ENCODE data around the gene MRAP2.
"Not testable (repeated sequence)": the region's sequence is repeated elsewhere in the genome, so short reads cannot be mapped to it uniquely, and the experiment has no call there.

The MRAP2 gene

DNA sequence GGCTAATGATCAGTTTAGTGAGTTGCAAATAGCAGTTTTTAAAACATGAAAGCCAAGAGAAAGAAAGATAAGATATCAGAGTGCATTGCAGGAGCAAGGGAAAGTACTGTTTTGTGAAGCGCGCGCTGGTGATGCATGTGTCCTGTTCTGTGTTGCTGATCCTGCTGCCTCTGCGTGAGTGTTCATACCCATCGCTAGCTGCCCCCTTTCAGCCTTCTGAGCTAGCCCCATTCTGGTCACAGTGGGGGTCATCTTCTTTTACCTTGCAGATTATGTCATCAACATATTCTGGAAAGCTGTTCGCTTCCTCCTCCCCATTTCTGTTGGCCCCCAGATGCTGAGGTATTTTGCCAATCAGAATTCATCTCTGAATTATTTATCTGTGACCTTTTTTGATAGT lies 1.9 kb downstream of the MRAP2 start:
- DNase-seq = no peak

DNA sequence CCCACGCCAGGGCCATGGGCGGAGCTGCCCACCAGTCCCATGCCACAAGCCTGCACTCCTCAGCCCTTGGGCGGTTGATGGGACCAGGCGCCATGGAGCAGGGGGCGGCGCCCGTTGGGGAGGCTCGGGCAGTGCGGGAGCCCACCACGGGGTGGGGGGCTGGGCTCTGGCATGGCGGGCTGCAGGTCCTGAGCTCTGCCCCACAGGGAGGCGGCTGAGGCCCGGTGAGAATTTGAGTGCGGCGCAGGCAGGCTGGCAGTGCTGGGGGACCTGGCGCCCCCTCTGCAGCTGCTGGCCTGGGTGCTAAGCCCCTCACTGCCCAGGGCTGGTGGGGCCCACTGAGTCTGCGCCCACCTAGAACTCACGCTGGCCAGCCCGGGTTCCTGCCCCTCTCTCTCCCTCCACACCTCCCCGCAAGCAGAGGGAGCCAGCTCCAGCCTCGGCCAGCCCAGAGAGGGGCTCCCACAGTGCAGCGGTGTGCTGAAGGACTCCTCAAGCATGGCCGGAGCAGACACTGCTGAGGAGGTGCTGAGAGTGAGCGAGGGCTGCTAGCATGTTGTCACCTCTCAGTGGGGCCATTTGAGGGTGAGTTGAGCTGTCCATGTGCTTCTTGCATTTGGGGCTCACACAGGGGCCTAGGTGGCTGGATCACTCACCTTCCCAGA lies 4.0 kb downstream of the MRAP2 start:
- no peak for DNase-seq

DNA sequence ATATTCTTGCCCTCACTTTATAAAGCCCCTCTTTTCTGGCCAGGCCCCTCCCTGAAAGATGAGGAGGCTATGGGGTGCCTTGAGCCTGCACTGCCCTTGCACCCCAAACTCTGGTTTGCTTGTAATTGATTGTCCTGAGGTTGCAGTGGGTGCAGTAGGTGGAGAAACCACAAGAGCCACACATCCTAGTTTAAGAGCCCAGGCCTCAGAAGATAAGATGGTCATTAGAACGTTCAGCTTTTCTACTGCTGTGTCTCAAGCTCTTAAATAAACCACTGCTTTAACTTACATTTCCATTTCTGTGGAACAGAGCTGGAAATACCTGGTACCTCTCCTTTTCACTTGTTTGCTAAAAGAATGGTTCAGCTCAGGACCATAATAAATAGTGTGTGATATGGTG lies 9.0 kb downstream of the MRAP2 start:
- DNase-seq = no peak

DNA sequence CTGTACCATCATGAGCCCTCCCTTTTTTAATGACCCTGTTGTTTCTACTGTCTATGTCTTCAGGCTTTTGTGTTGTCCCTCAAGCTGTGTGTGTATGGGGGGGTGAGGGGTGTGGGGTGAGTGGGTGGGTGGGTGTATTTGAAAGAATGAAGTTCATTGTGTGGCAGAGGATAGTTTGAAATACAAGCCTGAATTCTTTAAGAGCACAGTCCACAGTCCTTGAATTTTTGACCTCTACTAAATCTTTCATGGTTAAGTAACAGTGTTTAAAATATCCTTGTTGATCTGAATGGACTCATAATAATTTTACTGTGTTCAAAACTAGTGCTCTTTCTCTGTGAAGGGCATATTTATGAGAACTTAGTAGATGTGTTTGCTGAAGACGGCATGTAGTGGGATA lies 10.0 kb downstream of the MRAP2 start:
- no peak for DNase-seq

DNA sequence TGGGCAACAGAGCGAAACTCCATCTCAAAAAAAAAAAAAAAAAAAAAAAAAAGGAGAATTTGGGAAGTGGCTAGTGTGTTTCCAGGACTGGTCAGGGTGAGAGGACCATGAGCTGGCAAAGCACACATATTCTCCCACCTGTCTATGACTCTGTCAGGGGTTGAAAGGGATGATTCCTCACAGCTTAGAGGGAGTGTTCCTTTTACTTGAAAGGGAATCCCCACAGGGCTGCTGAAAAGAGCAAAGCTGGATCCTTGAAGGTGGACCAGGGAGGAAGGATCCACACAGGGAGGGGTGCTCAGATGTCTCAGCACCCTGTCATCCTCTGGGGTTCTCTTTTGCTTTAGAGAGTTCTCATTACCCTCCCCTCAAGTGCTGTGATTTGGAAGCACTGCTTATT lies 13.2 kb downstream of the MRAP2 start:
- no peak for DNase-seq

DNA sequence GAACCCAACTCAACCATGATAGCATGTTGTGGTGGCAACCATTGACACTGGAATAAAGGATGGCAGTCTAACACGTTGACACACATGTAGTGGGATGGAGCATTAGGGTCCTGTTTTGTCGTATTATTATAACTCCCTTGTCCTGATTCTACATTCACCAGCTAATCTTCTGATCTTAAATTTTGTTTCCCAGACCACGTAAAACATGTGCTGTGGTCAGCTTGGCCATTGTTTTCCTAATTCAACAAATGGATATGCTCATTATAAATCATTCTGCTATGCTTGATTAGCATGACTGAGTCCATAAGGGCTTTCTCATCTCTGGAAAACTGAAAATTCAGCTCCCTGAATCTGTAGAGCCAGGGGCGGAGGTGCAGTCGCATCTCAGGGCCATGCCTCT lies 15.0 kb downstream of the MRAP2 start:
- DNase-seq = no peak

DNA sequence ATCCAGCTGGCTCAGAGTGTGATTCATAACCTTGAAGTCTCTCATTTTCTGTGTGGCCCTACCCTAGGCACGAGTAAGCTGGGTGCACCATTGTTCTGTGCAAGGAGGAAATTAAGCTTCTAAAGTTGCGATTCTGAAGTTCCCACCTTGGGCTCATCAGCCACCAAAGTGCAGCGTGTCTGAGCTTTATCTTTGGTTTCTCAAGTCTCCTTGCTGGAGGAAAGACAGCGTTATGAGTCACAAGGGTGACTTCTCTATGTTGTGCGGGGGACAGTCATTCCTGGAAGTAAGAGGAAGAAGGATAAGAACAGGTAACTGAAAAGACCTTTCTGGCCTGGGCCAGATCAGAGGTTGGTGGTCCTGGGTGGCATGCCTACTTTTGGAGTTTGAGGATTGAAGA lies 16.8 kb downstream of the MRAP2 start:
- DNase-seq = no peak

DNA sequence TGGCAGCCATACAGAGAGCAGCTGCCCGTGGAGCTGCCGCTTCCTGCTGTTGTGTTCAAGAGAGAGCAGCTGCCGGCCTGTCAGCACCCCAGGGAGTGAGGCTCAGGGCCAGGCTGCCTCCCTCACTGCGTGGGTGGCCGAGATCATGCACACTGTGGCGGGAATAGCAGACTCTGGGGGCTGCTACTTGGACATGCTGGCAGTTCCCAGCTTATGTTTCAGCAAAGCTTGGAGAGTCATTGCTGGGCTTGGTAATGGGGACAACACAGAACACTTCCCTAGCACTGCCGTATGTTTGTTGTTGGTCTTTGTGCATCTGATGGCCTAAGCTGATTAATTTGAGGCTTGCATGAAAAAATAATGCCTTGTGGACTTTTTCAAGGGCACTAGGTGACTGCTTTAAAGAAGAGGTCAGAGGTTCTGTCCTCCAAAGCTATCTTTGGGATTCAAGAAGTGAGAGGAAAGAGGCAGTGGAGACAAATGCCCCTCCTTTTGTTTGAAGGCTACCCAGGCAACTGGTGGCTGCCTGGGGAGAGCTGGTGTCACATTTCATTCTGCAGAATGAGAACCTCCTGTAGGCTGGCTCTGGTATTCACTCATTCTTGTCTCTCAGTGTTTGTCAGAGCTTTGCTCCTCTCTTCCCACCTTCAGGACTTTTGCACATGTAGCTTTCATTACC lies 18.8 kb downstream of the MRAP2 start:
- DNase-seq = no peak

DNA sequence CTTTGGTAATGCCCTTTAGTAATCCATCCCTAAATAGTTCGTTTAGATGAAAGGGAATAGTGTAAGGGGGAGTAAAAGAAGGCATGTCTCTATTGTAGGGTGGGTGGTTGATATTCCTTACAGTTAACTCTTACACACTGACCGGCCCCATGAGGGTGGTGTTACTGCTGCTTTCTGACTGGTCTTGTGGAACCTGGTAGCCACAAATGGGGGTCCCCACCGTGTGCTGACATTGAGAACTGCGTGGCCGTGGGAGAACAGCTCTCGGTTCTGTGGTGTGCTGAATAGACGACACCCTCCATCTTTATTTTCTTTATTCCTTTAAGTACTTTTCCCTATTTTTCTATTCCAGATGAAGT lies 19.3 kb downstream of the MRAP2 start:
- no peak for DNase-seq

DNA sequence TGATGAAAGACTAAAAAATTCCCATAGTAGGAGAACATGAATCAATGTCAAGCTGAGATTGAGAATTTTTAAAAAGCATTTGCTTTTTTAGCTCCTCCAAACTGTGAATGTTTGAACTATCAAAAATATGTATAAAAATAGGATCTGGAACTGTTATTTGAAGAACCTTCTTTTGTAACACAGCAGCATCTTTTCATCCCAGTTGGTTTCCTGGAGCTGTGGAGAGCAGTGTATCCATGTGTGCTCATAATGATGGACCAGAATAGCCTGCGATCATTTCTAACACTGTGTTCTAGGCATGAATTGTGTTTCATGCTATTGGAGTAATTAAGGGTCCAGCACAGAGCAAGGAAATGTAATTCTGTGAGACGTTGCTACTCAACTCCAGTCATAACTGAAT lies 22.1 kb downstream of the MRAP2 start:
- no peak for DNase-seq

DNA sequence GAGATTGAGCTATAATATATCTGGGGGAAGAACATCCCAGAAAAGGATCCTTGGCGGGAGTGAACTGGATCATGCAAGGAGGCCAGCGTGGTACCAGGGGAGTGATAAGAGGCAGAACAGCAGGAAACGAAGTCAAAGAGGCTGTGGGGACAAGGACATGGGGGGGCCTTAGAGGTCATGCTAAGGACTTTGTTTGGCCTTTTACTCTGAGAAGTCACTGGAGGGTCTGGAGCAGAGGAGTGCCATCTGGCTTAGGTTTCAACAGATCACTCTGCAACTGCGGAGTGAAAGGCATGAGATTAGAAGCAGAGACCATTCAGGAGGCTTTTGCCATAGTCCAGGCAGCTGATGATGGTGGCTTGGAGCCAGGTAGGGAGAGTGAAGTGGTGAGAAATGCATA lies 24.3 kb downstream of the MRAP2 start:
- DNase-seq = no peak

DNA sequence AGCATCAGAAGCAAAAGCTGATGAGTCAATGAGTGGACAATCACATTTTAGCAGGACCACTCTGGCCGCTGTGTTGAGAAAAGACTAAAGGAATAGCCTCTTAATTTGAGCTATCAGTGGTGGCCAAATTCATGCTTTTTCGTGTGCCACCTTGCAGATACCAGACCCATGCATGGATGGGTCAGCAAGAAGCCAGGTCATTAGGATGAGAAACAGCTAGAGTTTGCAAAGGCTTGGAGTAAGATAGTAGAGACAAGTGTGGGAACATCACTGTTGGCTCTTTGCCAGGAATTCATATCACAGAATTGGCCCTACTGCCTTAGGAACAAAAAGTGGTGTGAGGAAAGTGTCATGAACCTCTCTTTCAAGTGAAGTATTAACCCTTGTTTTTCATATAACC lies 25.5 kb downstream of the MRAP2 start:
- DNase-seq = no peak

DNA sequence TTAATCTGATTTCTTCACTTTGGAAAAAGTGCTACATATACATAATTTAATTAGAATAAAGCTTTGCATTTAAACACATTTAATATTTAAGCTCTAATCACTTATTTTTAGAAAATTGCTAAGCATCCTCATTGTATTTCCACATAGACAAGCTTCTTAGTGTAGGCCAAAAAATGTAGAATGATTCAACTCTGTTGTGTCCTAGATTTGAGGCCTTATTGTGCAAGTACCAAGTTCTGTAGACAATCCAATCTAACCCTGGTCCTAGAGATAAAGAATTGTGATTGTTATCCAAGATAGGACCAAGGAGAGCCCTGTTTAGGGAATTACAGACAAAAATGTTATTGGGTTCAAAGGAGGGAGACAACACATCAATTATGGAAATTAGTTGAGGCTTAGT lies 27.6 kb downstream of the MRAP2 start:
- no peak for DNase-seq

DNA sequence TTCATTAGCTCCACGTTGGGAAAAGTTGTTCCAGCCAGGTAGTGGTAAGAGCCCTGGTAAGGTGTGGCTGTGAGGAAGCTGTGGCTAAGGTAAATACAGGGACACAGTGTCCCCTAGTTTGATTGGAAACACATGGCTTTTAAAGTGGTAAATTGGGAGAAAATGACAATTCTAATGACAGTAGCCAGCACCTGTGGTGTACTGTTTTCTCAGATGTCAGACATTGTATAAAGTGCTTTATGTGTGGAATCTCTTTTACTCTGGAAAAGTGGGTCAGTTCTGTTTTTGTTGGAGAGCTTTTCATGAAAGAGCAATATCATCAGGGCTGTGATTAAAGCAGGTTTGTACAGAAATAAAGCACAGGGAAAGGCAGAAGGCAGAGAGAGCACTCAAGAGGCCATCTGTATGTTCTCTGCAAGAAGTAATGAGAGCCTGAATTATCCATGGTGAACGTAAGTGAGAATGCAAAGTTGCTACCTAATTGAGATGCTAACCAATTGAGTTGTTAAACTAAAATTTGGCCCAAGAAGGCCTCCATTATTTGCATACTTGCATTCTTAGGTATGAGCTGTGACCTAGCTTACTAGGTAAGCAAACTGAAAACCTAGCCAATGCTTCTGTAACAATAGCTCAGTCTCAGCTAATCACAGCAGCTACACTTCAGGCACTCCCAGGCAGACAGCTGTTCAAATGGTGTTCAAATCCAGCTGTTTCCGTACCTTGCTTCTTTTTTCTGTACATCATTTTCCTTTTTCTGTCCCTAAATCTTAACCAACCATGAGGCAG lies 28.2 kb downstream of the MRAP2 start:
- no peak for DNase-seq

DNA sequence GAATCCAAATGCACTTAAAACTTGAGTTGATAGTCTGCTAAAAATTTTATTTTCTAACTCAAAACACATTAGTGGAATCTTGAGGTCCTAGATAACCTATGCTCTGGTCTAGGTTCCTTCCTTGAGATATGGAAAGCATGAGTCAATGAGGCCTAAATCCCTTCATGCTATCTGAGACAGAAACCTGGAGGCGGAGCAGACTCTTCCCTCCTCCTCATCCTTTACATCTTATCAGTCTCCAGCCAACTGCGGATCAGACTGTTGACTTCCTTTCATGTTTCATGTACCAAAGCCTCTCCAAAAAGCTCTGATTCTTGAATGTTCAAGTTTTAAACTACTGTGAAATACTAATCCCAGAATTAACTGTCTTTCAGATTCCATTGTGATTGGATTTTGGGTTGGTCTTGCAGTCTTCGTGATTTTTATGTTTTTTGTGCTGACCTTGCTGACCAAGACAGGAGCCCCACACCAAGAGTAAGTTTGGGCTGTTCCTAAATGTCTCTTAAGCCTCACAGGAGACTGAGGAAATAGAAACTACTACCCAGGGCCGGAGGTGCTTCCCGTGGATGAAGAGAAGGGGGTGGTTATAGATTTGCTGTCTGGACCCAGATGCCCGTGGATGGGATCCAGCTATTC lies 29.1 kb downstream of the MRAP2 start:
- no peak for DNase-seq

DNA sequence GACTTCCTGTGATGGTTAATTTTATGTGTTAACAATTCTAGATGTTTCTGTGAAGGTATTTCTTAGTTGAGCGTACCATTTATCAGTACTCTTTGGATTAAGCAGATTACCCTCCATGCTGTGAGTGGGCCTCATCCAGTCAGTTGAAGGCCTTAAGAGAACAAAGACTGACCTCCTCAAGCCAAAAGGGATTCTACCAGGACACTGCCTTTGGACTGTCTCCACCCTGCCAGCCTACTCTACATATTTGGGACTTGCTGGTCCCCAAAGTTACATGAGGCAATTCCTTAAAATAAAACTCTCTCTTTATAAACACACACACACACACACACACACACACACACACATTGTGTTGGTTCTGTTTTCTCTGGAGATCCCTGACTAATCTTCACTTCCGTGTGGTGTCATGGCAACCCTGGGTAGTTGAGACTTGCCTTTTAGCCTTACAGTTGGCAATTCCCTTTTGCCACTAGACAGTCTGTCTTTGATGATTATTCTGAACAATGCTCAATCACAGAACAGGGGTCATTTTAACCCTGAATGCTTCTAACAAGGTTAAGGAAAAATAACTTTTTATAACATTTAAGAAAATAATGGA lies 32.2 kb downstream of the MRAP2 start:
- no peak for DNase-seq

DNA sequence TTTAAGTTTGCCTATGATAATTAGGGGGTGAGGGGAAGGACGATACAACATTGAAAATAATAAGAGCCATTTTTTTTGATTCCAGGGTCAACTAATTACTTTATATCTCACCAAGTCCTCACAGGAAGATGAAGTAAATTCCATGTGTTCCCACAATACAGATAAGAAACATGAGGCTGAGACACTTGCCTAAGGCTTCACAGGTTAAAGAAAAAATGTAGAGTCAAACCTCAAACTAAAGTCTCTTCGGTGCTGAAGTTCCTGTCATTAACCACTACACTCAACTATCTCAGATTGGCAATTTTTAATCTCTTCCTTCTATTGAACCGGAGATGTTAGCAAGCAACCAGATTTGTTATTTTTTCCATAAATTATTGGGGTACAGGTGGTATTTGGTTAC lies 33.0 kb downstream of the MRAP2 start:
- no peak for DNase-seq

DNA sequence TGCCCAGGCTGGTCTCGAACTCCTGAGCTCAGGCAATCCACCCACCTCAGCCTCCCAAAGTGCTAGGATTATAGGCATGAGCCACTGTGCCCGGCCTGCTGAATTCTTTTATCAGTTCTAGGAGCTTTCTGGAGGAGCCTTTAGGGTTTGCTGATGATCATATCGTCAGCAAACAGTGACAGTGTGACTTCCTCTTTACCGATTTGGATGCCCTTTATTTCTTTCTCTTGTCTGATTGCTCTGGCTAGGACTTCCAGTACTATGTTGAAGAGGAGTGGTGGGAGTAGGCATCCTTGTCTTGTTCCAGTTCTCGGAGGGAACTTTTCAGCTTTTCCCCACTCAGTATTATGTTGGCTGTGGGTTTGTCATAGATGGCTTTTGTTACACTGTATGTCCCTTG lies 35.3 kb downstream of the MRAP2 start:
- not testable (repeated sequence) for DNase-seq

DNA sequence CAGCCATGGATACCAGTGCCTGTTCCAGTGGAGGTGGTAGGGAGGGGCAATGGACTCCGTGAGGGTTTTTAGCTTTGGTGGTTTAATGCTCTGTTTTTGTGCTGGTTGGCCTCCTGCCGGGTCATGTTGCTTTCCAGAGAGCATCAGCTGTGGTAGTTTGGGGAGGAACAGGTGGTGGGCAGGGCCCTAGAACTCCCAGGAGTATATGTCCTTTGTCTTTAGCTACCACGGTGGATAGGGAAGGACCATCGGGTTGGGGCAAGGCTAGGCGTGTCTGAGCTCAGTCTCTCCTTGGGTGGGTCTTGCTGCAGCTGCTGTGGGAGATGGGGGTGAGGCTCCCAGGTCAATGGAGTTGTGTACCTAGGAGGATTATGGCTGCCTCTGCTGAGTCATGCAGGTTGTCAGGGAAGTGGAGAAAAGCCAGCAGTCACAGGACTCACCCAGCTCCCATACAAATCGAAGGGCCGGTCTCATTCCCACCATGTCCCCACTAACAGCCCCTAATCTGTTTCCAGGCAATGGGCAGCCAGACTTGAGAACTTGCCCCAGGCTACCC lies 38.9 kb downstream of the MRAP2 start:
- DNase-seq = no peak

DNA sequence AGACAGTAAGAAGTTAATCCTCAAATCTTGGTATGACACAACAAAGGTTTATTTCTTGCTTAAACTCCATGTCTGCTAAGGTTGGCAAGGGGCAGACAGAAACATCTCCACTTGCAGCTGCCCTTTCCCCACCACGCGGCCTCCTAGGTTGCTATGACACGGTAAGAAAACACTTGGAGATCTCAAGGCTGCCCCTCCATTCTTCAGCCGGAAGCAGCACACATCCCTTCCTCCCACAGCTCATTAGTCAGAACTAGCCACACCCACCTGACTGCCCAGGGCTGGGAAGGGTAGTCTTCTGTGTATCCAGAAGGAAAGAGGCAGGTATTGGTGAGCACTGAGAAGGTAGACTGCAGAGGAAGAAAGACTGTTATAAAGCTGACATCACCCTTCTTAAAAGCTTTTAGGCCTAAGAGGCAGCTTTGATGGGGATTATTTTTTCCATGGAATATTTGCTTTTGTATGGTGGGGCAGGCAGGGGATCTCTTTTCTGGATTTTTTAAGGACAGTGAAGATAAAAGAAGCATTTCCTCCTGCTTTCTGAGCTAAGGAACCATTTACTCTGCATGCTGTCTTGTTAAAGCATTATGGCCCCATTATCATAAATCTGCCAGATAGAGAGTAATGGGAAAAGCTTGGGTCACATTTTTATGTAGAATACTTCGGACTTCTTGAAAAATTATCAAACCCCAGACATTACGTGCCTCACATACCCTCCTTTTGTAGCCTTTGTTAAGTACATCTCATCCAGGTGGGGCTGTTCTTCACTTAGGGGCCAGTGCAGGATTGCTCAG lies 41.6 kb downstream of the MRAP2 start:
- DNase-seq = no peak

DNA sequence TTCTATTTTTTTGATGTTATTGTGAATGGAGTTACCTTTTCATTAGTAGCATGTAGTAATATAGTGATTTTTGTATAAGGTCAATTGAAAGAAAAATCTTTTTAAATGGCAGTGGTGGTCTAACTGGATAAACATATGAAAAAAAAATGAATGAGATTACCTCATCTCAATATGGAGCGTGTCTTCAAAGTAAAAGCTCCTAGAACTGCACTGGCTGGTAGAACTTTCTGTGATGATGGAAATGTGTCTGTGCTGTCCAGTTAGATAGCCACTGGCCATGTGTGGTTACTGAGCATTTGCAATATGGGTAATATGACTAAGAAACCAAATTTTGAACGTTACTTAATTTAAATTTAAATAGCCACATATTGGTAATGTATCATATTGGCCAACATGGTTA lies 44.1 kb downstream of the MRAP2 start:
- DNase-seq = no peak

DNA sequence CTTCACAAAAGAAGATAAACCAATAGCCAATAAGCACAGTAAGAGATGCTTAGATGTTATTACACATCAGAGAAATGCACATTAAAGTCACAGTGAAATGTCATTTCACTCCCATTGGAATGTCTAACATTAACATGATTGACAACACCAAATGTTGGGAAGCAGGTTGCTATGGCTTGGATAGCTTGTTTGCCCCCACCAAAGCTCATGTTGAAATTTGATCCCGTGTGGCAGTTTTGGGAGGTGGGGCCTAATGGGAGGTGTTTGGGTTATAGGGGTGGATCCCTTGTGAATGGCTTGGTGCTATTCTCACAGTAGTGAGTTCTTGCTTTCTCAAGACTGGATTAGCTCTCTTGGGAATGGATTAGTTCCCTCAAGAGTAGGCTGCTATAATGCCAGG lies 44.8 kb downstream of the MRAP2 start:
- DNase-seq = no peak
